HG03342 (cell line): Measurements from ENCODE around the gene SLC3A2.
"Not testable (repeated sequence)": the region's sequence is repeated elsewhere in the genome, so short reads cannot be mapped to it uniquely, and the experiment has no call there.

Experiments
- ATAC-seq: cut with Tn5 transposase; IDR thresholded peaks from one replicate; pipeline ENCODE4 v1.9.1; 2021; ENCODE audit warnings: mild to moderate bottlenecking, moderate library complexity; ENCODE audit not compliant: unreplicated experiment

Gene SLC3A2

GRCh38 chr11:62851807-62852522, 28.7 kb upstream of the SLC3A2 start:
- no peak for ATAC-seq

DNA sequence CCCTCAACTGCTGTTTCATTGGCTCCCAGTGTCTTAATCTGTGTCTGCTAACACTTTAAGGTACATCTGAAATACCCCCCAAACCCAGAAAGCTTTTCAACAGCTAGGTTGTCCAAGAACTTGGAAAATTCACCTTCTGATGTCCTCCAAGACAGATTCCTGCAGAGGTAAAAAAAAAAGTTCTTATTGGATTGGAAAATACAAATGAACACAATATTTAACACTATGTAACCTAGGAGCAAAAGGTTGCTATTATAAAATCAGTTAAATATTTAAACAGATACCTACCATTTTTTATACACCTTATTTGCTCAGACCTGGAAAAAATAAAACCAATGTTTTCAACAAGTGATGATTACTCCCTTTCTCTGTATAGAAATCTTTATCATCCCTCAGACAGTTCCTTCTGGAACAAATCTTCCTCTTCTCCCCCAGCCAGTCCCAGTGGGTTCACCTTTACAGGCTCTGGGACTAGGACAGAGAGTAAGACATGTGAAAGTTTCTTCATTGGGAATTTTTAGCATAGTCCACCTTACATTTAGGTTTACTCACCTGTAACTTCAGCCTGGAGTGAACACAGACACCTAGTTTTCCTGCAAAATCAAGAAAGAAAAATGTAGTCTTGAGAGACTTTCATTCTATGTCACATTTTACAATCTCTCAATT, 28.0 kb upstream of the SLC3A2 start:
- no peak for ATAC-seq

- no peak for ATAC-seq
Measured at GRCh38 chr11:62853279-62853965, 27.3 kb upstream of the SLC3A2 start.

GRCh38 chr11:62854013-62854824, 26.5 kb upstream of the SLC3A2 start:
- ATAC-seq: no peak

- no peak for ATAC-seq
Measured at GRCh38 chr11:62854825-62855570, 25.7 kb upstream of the SLC3A2 start.

GRCh38 chr11:62855571-62856332, 24.9 kb upstream of the SLC3A2 start:
- ATAC-seq: peak; percentile 86

GRCh38 chr11:62856333-62856895, 24.3 kb upstream of the SLC3A2 start:
- no peak for ATAC-seq

GRCh38 chr11:62857541-62857982, 23.1 kb upstream of the SLC3A2 start:
- ATAC-seq: no peak

DNA sequence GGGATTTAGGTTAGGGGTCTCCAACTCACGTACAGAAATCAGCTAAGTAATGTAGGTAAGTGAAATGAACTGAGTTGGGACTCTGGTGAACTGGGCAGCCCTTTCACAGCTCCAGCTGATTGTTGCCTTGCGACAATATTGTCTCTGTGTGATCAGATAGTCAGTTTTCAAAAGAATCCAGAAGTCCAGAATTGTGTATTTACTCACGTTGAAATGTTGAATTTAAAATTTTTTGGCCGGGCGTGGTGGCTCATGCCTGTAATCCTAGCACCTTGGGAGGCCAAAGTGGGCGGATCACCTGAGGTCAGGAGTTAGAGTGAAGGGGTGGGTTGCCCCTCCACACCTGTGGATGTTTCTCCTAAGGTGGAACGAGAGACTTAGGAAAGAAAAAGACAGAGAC, 22.5 kb upstream of the SLC3A2 start:
- no peak for ATAC-seq

DNA sequence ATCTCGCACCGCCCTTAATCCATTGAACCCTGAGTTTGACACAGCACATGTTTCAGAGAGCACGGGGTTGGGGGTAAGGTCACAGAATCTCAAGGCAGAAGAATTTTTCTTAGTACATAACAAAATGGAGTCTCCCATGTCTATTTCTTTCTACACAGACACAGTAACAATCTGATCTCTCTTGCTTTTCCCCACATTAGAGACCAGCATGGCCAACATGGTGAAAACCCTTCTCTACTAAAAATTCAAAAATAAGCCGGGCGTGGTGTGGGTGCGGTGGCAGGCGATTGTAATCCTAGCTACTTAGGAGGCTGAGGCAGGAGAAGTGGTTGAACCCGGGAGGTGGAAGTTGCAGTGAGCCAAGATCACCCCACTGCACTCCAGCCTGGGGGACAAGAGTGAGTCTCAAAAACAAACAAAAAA, 21.4 kb upstream of the SLC3A2 start:
- ATAC-seq: not testable (repeated sequence)

- no peak for ATAC-seq
Measured at GRCh38 chr11:62860835-62861563, 19.7 kb upstream of the SLC3A2 start.

- ATAC-seq: not testable (repeated sequence)
Measured at GRCh38 chr11:62861564-62862192, 19.0 kb upstream of the SLC3A2 start.

DNA sequence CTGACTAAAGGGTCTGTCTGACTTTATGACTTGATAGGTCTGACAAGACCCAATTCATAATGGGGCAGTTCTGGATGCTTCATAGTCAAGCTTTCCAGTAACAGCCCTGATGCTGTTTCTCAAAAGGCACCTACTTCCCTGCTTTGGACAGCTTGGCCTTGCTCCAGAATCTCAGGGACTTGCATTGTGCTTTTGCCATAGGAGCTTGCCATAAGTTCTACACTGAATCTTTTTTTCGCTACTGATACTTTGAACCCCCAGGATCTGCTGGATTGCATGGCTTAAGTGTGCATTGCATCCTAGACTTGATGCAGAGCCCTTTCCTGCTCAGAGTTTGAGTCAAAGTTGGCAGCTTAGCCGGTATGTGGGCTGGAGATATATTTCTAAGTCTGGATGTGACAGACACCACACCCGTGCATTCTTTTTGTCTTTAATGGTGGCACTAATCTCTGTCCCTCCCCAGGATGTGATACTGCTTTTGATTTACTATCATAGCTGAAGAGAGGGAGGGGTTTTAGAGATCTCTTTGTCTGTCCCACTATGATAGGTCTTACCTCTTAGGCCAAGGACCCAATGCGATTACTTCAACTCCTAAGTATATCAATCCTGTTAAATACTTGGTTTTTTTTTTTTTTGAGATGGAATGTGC, 16.9 kb upstream of the SLC3A2 start:
- ATAC-seq: no peak

DNA sequence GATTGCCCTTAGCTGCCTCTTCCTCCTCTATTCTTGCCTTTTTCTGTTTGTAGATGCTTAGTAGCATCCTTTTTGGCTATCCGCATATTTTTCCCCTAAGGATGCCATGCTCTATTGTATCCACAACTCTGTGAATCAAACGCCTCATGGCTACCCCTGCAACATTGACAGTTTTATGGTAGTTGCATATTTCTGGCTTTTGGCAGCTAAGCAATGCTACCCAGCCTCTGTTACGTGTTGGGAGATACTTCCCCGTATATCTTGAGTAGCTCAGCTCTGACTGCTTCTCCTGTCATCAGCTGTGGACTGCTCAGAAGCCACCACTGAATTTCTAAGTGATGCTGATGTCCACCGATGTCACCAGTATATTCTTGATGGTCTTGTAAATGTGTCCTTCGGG, 15.1 kb upstream of the SLC3A2 start:
- no peak for ATAC-seq

DNA sequence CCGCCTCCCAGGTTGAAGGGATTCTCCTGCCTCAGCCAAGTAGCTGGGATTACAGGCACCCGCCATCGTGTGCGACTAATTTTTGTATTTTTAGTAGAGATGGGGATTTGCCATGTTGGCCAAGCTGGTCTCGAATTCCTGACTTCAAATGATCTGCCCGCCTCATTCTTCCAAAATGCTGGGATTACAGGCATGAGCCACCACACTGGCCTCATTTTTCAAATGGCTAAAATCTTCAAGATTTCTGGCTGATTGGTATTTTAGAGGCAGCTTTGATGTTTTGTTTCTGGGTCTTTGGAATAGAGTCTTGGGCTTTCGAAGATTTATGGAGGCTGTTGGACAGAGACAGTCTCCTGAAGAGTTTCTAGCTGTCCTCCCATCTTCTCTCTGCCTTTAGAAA, 5.8 kb upstream of the SLC3A2 start:
- no peak for ATAC-seq

DNA sequence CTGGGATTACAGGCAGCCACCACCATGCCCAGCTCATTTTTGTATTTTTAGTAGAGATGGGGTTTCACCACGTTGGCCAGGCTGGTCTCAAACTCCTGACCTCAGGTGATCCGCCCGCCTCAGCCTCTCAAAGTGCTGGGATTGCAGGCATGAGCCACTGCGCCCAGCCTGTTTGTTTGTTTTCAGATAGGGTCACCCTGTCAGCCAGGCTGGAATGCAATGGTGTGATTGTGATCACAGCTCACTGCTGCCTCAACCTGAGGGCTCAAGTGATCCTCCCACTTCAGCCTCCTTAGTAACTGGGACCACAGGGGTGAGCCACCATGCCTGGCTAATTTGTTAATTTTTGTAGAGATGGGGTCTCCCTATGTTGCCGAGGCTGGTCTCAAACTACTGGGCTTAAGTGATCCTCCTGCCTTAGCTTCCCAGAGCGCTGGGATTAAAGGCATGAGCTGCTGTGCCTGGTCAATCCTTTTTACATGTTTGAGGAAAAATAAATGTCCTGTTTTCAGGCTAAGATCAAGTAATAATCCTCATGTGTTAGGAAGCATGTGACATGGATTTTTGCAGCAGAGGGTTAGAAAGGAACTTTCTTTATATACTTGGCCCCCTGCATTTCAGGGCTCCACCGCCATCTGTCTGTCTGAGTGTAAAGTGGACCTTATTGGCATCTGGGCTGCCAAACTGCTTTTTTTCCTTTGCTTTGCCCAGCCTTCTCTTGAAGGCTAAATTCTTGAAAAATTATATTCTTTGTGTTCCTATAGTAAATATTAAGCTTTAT, 4.8 kb upstream of the SLC3A2 start:
- ATAC-seq: no peak

DNA sequence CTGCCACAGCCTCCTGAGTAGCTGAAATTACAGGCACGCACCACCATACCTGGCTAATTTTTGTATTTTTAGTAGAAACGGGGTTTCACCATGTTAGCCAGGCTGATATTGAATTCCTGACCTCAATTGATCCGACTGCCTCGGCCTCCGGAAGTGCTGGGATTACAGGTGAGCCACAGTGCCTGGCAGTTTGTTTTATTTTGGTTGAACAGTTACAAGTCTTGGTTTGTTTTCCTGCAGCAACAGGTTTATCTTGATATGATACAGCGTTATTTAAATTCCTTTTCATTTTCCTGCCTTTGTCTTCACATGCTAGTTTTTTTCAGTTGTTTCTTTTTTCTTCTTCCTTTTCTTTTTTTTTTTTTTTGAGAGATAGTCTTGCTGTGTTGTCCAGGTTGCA, 4.0 kb upstream of the SLC3A2 start:
- ATAC-seq: no peak
